GM20000 (cell line): ENCODE data around the gene ATP5IF1.

ENCODE experiments used
- DNase-seq: peaks from one replicate; pipeline ENCODE4 v3.0.0; 2012; ENCODE audit warnings: low spot score
- CTCF ChIP-seq: IDR thresholded peaks from 2 replicates; pipeline ENCODE4 v1.5.1; 2012; ENCODE audit warnings: mild to moderate bottlenecking, control low read depth; ENCODE audit errors: extremely low read depth, missing control alignments

ATP5IF1 gene

GRCh38 chr1:28259252-28259933 is 23.5 kb downstream of the ATP5IF1 start, which contains the start of gene SESN2:
Gene SESN2, plus strand, starts transcription at chr1:28259518. Its CDS starts 330 bp downstream, at chr1:28259848.
- DNase-seq = peak; percentile 97
- no peak for TF ChIP-seq CTCF

GRCh38 chr1:28259934-28260802 is 24.2 kb downstream of the ATP5IF1 start:
- DNase-seq = peak; percentile 39
- no peak for TF ChIP-seq CTCF

GRCh38 chr1:28260803-28261174 is 24.9 kb downstream of the ATP5IF1 start:
- no peak for TF ChIP-seq CTCF
- no peak for DNase-seq

GRCh38 chr1:28264897-28265296 is 29.0 kb downstream of the ATP5IF1 start:
- no peak for TF ChIP-seq CTCF
- DNase-seq = no peak

- DNase-seq = no peak
- TF ChIP-seq CTCF = no peak
Observed at GRCh38 chr1:28265577-28265976, 29.7 kb downstream of the ATP5IF1 start.

GRCh38 chr1:28266920-28267322 is 31.0 kb downstream of the ATP5IF1 start:
- no peak for TF ChIP-seq CTCF
- no peak for DNase-seq

- TF ChIP-seq CTCF = no peak
- no peak for DNase-seq
Observed at GRCh38 chr1:28267633-28268032, 31.7 kb downstream of the ATP5IF1 start.
